NOMO-1 treated with dmso at 0.1 percent for 144 hours (cell line): ENCODE data around the gene MDC1.

Source experiments
- DNase-seq: peaks from one replicate; lab custom pipeline; 2025; ENCODE audit not compliant: unreplicated experiment; lab: John Stamatoyannopoulos, UW

The MDC1 gene

GRCh38 chr6:30707281-30707850, 9.7 kb downstream of the MDC1 start:
- DNase-seq = no peak

- DNase-seq = no peak
These were observed 11.5 kb downstream of the MDC1 start for GRCh38 chr6:30705620-30706019.

- DNase-seq = no peak
These were observed 13.3 kb downstream of the MDC1 start for GRCh38 chr6:30703821-30704220.

GRCh38 chr6:30703011-30703410, 14.1 kb downstream of the MDC1 start:
- DNase-seq = no peak

DNA sequence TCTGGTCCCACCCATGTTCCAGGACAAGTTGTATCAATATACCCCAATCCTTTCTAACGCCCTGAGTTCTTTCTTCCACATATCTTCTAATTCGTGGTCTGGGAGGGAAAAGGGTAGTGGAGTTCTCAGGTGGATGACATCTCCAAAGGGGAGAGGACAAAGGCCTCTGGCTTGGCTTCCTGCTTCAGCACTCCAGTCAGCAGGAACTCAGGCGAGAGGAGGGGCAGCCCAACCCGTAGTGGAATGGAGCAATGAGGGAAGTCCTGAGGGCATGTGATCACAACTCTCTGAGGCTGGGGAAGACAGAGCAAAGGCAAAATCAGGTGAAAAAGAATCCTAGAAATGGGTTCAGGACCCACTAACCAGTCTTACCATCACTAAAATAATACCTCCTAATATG, 16.7 kb downstream of the MDC1 start:
- DNase-seq = no peak

DNA sequence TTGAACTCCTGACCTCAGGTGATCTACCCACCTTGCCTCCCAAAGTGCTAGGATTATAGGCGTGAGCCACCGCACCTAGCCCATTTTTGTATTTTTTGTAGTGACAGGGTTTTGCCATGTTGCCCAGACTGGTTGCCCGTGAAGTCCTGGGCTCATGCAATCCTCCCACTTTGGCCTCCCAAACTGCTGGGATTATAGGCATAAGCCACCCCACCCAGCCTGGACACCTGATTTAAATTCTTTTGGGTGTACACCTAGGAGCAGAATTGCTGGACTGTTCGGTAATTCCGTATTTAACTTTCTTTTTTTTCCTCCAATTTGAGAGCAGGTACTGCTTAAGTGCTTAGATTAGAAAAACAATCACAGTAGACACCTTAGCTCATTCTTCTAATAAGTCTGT, 20.6 kb downstream of the MDC1 start:
- DNase-seq = no peak

DNA sequence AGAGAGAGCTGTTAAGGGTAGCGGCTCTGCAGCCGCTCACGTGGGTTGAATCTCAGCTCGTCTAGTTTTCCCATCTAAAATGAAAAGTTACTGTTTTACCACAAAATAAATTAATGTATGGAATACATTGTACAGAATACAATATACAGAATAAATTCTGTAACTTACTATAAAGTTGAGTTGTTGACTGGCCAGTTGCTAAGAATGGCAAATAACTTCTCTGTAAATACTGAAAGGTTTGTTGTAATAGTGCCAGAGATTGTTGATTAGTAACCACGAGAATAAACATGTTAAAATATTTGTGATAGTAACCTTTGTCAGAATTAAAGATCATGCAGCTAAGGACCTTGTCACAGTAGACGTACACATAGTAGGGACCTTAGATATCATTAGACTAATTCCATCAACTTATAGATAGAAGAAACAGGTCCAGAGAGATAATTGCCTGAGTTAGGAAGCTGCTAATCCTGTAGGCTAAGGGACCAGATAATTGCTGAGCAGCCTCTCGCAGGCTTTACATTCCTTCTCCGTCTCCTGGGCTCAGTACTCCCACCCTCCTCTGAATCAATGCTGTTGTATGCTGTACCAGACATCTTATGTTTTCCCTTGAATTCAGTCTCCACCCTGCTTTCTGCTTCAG, 25.8 kb downstream of the MDC1 start:
- DNase-seq = no peak

GRCh38 chr6:30690403-30691207, 26.5 kb downstream of the MDC1 start, which contains the start of gene NRM:
NRM (minus strand) TSS chr6:30690984; CDS start chr6:30690974, 10 bp downstream.
- DNase-seq = peak; percentile 80

GRCh38 chr6:30689985-30690384, 27.1 kb downstream of the MDC1 start:
- no peak for DNase-seq

DNA sequence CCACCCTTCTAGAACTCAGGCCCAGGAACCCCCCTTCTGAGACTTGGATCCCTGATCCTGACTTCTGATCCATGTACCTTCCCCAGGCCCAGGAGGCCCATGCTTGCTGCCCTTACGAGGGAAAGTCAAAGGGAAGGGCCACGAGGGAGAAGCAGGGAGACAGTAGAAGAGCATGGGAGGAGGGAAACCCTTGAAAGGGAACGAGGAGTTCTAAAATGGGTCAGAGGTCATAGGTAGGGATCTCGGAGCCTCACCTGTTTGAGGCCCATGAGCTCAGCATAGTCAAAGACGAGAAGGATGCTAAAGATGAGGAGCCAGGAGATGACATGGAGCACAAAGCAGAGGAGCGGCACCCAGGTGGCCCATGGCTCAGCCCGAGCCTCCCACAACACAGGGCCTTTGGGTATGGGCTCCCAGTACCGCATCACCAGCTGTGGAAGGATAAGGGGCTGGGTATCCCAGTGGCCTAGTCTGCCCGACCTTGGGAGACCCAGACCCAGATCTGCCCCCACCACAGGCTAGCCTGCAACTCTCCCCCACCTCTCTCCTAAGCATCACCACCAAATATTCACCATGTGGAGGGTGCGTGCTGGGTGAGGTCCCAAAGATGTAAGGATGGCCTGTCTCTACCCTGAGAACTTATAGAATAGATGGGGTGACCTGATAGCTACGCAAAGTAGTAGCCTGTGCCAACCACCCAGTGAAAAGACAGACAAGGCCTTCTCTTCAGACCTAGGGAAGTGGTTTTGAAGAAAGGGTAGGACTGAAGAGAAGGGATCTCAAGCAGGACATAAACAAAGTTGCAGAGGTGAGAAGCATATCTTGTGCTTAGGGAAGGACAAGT, 27.8 kb downstream of the MDC1 start:
- no peak for DNase-seq

DNA sequence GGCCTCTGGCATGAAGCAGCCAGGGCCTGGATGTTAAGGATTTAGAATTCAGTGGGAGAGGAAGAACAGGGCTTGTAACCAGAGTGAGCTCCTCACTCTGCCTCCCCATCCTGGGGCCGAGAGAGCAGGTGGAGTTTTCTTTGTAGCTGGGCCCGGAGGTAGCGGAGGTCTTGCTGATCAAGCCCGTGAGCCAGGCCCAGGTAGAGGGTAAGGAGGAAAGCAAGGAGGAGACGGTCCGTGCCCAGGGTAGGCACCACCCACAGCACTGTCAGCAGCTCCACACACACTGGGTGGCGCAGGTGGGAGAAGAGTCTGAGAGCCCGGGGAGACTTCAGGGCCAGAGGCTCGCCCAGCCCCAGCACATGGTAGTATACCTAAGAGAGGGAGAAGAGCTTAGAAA, 28.5 kb downstream of the MDC1 start:
- no peak for DNase-seq

DNA sequence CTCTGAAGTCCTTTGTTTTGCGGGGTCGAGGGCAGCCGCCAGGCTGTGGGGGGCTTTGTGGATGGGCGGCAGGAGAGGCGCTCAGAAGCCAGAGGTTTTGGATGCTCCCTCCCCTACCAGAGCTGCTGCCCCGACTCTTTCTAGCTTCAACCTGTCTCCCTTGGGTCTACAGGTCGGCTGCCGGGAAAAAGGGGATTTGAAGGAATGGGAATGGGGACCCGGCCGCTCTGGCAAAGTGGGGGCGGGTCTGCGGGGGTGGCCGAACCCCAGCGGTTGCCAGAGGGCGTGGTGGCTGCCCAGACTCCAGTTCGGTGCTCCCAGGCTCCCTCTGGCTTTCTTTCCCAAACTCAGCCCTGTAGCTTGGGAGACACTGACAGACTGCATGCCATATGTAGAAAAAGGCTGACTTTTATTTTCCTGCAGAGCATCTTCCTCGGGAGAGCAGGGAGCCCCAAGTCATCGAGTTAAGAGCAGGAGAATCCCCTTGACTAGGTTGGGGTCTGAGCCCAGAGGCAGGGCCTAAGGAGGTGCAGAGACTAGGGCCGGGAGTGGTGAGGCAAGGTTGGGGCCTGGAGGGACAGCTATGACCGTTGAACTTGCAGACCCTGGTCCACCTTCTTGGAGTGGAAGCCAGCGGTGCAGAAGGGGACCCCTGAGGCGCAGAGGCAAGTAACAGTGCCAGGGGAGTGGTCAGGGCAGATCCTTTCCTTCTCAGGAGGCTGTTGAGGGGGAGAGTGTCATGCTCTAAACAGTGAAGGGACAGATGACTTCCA, 29.2 kb downstream of the MDC1 start:
- DNase-seq = no peak

GRCh38 chr6:30686908-30687658, 30.0 kb downstream of the MDC1 start:
- DNase-seq = peak; percentile 80

- DNase-seq = peak; percentile 25
These were observed 30.8 kb downstream of the MDC1 start, which contains the start of gene PPP1R18 for GRCh38 chr6:30686009-30686907. PPP1R18 (minus strand) TSS chr6:30686645; CDS start chr6:30686018, 627 bp downstream.

DNA sequence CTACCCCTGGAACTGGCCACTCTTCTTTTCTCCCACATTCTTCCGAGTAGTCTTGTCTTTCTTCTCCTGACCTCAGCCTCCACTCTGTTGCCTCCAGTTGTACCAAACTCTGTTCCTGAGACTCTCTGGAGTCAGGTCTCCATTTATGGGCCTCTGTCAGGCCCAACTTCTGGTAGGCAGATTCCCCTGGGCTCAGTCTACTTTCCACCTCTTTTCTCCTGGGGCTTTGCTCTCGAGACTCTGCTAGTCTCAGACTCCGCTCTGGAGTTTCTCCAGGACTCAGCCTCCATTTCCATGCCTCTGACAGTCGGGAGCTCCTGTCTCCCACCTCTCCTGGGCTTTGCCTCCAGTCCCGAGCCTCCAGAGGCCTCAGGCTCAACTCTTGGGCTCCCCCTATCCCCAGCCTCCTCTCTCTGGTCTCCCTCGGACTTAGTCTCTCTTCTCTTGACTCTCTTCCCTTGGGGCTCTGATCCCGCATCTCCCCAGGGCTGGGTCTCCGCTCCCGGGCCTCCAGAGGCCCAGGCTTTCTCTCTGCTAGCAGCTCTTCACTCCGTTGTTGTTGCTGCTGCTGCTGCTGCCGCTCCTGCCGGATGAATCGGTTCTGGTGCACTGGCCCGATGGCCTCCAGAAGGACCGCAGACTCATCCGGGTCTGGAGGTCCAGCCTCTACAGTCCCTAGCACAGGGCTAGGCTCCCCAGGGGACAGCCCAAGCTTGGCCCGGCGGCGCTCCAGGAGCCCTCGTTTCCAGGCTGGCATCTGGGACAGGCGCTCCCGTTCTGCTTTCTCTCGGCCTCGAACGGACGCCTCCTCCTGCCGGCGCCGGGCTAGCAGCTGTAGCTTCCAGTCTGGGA, 31.7 kb downstream of the MDC1 start:
- DNase-seq = peak; percentile 13

DNA sequence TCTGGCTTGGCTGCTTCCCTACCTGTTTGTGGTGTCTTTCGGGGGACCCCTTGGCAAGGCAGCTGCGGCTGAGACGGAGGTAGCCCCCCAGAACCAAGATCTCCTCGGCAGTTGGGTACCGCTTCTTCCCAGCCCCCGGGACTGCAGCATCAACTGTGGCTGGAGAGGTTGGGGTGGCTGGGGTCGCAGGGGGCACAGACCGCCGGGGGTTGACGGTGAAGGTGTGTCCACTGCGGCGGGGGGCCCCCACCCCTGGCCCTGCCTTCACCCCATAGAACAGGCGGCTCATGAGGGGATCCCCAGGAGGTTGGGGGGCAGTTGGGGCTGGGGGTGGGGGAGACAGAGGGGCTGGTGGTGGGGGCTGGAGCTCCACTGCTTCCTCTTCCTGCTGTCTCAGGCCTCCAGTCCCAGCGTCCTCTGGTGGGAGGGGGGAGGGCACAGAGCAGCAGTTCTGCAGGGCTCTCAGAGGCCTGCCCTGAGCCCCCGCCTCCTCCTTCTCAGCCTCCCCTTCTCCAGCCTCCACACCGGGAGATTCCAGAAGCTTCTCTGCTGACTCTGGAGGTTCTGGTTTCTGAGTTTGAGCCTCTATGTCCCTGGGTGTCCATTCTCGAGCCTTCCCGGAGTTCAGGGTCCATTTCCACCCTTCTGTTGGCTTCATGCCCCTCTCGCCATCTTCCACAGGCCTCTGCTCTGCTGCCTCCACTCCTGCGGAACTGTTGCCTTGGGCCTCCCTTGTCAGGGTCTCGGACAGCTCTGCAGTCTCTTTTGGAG, 32.5 kb downstream of the MDC1 start:
- peak; percentile 59 for DNase-seq

DNA sequence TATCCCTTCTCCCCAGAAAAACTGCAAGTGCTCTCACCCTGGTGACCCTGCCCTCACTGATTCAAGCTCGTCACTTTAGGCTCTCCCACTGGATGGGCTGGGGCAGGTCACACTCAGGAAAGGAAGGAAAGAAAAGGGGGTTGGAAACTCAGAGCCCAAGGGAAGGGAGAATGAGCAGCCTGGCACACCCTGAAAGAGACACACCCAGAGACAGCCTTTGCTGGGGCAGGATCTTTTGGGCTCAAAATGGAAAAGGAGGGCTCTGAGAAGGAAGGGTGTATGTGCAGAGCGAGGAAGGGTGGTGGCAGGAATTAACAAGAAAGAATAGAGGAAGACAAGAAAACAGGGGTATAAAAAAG, 33.1 kb downstream of the MDC1 start:
- DNase-seq = no peak
